ENCODE data around the gene NDFIP1. TPM values are rescaled to one million over a fixed set of nuclear protein-coding genes. Genes with fewer than 3 reads are reported as not detected.

NDFIP1 gene
- 53.8 and 63.5 TPM in 2 replicates for total RNA-seq

GRCh38 chr5:142108432-142109330 is at the start of gene NDFIP1:
TSS of gene NDFIP1 (plus strand) at chr5:142108779. CDS start at chr5:142108975, 196 bp downstream.

Other genes with a start within 250 kb of the NDFIP1 start
- 5.6 and 7.5 TPM in 2 replicates for gene PCDH1, start 230.4 kb upstream of the NDFIP1 start, total RNA-seq
- gene DELE1, start 184.9 kb upstream of the NDFIP1 start, total RNA-seq, result 53.2 and 55.7 TPM in 2 replicates
- gene PCDH12, start 150.6 kb upstream of the NDFIP1 start, total RNA-seq, result 0.47 and 1.3 TPM in 2 replicates
- 37.7 and 58.1 TPM in 2 replicates for gene RNF14, start 139.7 kb upstream of the NDFIP1 start, total RNA-seq
- gene GNPDA1, start 95.8 kb upstream of the NDFIP1 start, total RNA-seq, result 45.3 and 74.7 TPM in 2 replicates
- 4.3 and 22.5 TPM in 2 replicates for gene SPRY4, start 216.2 kb downstream of the NDFIP1 start, total RNA-seq

Data from pericardium fibroblast (primary cell).